EL (cell line): Measurements from ENCODE around the gene LNPEP.

Experiments
- DNase-seq: peaks from one replicate; pipeline ENCODE4 v3.0.0-alpha.2; 2016

LNPEP gene

DNA sequence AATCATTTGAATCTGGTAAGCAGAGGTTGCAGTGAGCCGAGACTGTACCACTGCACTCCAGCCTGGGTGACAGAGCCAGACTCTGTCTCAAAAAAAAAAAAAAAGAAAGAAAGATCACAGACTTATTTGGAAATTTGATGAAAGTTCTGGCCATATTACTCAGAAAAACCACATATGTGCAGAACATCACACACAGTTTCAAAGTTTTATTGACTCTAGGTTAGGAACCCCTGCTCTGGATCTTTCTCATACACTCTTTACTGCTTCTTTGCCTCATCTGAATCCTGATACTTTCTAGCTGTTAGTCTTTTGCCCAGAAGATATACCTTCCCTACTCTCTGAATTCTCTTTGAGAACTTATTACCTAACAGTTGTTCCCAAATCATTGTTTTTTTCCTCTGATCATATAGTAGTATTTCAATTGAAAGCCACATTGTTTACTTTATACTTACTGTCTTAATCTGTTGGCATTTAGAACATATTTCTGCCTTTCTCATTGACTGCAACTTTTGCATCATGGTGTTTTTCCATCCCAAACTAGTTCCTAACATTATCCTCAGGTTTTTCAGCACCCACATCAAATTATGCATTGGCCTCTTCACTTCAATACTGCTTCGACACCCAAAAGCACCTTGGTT lies 68.7 kb downstream of the LNPEP start:
- DNase-seq: no peak

DNA sequence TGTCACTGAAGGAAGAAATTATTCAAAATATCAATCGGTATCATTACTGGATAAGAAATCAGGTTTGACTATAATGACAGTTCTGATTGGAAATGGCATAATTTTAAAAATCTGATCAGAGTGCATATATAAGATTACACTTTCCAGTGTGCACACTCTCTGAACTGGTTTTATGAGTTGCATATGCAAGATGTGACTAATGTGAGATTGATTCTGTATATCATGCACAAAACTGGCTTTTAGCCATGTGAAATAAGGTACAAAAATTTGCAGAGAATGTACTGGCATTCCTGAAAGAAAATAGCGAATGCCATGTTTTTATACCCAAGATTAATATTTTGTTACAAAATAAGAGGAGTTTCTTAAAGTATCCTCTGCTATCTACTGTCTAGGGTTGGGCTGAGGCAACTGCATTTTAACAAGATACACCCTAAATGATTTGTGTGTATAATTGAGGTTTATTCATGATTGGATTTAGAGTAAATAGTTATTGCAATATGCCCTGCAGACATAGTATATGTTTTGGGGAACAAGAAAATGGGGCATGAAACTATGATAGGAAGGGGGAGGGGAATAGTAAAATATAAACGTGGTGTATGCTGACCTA lies 70.7 kb downstream of the LNPEP start:
- peak; percentile 50 for DNase-seq

DNA sequence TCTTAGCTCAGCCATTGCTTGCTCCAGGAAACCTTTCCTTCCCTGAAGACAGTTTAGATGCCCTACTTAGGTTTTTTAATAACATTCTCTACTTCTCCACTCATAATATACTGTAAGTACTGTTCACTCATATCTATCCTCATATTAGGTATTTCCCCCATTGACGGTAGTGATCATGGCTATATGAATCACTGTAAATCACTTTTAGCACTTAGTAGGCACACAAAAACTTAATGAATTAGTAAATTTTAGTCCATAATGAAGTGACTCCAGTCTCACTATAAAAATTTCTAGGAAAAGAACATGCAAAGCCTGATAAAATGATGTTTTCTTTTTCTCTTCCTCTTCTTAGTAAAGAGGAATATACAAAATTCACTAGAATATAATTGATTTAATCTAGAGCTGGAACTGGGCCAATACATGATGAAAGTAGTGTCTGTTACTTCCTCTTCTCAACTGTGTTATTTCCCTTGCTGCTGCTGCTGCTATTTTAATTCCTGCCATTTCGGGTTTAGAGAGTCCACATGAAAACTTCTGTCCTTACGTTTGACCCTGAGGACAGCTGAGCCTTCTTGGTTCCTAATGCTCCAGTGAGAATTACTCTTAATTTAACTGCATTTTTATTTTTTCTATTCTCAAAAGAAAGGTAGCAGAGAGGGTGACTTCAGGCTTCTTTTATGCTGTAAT lies 73.5 kb downstream of the LNPEP start:
- no peak for DNase-seq

DNA sequence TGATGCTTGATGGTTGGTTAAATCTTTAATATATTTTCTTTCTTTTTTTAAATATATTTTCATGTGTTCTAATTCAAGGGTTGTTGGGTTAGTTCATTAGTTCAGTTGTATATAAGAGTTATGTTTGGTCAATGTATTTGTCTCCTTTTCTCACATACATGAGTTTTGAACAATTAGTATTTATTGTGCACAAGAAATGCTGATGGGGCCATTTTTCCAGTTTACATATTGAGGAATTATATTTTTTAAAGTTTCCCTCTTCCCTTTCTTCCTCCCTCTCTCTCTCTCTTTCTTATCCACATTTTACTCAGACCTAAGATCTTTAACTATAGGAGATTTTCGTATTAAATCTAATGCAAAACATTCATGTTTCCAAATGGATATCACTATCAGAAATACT lies 74.0 kb downstream of the LNPEP start:
- DNase-seq: no peak

DNA sequence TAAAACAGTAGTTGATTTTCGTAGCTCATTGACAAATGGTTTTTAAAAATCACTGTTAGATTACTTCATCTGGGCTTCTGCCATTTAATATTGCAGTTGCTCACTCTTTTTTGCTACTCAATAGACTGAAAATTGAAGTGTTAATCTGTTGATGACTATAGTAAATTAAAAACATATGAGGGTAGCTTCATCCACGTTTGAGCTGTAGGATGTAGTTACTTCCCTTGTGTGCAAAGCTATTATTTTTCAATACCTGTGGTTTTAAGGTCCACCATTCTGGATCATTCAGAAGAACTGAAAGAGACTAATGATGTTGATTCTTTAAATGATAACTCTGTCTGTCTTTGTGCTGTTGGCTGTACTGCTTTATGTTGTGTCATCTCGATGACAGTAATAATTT lies 74.7 kb downstream of the LNPEP start:
- DNase-seq: no peak

DNA sequence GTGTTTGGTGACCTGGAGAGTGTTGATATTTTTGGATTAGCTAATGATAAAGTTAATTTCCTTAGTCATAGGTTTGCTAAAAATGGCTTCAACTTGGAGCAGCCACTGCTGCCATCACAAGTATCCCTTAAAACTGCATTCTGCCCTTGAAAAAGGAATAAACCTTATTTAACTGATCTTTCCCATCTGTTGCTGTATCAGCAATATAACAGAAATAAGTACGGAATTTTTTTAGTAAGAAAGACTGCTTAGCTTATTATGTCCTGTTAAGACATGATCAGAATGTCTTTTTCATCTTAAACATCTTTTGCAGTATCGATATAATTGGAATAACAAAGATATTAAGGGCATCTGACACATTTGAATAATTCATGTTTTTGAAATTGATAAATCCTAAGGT lies 75.7 kb downstream of the LNPEP start:
- DNase-seq: no peak

DNA sequence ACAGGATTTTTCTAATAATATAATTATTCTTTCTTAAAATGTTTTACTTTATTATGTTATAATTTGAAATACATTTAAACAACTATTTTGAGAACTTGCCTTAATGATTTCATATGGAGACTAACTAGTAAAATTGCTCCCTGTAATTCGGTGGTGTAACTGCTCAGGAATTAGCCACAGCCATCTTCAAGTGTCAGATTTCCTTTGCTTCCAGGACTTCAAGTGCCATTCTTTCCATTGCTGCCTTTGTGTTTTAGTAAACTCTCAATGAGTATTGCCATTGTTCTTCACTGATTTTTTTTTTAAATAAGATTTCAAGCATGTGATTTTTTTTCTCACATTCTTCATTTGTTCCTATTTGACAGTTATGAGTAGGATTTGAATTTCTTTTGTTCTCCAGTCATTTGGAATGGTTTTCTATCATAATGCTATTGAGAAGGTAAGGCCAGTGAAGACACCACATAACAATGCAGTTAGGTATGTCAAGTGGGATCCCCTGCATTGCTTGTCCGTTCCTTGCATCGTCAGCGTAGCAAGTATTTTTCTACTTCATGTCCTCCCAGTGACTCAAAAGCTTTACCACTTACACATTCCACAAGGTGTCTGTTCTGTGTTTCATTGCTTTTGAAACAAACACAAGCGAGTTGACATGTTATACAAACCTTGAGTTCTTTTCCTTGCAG lies 83.7 kb downstream of the LNPEP start:
- peak; percentile 22 for DNase-seq

DNA sequence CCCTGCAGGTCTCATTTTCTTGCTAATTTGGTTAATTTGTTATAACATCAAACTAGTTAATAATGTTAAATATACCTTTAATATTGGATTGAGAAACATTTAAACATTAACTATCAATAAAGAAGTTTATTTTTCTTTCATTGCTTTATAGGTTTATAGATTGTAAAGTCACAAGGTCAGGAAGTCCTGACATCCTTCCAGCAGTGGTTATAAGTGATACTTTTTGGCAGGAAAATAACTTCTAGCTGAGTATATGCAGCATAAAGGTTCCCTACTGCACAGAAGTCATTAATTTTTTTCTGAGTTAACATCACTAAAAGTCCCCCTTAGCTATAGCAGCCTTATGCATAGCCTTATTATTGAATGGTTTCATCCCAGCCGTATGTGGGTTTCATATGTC lies 85.5 kb downstream of the LNPEP start:
- DNase-seq: no peak

DNA sequence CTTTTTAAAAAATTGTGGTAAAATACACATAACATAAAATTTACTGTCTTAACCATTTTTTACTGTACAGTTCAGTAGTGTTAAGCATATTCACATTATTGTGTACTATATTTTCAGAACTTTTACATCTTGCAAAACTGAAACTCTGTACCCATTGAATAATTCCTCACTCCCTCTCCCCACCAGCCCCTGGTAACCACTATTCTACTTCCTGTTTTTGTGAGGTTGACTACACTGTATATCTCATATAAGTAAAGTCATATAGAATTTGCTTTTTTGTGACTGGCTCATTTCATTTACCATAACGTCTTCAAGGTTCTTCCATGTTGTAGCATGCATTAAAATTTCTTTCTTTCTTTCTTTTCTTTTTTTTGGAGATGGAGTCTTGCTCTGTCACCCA lies 87.0 kb downstream of the LNPEP start:
- no peak for DNase-seq

DNA sequence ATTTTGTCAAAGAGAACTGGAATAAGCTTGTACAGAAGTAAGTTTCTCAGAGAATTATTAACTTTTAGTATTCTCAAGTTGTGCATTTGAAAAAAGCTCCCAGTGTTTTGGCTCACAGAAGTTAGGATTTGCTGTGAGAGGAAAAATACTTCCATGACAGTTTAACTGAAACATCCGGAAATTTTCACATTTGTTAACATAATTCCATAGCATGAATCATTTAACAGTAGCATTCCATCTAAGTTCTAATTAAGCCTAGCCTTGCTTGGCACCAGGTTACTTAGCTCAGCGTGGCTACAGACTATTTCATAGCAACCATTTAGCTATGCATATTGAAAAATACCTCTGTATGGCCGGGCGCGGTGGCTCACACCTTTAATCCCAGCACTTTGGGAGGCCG lies 90.8 kb downstream of the LNPEP start:
- peak; percentile 19 for DNase-seq

DNA sequence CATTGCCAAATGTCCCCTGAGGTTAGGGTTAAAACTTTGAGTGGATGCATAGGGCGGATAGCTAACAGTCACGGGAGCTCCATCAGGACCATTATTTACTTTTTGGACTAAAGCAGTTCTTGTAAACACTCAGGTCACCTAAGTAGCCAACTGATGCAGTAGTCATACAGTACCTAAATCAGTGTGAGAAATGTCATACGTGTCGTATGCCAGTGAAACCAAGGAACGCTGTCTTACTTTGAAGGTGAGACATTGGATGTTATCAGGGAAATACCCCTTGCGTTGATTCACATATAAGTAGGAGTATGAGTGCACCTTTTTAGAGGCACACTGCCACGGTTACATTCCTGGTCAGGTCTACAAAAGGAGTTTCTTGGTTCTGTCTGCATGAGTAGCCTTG lies 101.9 kb downstream of the LNPEP start:
- no peak for DNase-seq

DNA sequence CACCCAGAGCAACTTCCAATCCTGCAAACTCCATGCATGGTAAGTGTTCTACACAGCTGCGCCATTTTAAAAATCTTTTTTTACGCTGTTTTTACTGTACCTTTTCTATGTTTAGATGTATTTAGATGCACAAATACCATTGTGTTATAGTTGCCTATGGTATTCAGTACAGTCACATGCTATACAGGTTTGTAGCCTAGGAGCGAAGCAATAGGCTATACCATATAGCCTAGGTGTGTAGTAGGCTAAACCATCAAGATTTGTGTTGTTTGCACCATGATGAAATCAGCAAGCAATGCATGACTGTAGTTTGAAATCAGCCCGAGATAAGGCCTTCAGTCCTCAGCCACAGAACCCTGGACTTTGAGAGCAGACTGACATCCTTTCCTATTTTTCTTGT lies 105.4 kb downstream of the LNPEP start:
- peak; percentile 6 for DNase-seq

DNA sequence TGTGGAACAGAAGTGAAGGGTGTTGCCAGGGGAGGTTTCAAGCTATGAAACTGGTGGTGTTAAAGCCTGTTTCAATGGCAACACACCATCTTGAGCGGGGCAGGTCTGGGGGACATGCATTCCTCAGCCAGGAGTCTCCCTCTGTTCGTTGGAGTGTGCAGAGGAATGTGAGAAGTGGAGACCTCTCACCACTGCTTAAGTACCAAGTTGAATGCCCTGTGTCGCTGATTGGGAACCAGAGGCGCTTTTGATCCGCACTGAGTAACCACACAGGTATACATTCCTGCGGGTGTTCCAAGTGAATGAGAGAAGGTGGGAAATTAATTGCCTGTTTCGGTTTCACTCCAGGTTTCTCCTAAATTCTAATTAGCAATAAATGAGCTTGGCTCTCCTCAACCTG lies 107.1 kb downstream of the LNPEP start:
- no peak for DNase-seq

DNA sequence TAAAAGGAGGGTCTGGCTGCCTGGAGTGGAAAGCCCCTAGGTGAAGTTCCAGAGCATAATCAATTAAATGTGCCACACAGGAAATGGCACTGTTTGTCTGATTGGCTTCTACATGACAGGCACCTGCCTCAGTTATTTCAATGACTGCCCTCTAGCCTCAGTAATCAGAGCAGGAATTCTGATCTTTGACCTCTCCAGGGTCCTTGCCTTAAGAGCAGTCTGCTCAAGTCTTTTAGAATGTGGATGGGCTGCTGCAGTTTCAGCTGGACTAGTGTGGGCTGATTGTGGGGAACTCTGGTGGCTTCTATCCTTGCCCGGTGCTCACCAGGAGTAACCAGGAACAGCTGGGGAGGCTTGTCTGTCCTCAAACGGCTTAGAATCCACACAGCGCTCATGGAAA lies 107.6 kb downstream of the LNPEP start:
- no peak for DNase-seq

DNA sequence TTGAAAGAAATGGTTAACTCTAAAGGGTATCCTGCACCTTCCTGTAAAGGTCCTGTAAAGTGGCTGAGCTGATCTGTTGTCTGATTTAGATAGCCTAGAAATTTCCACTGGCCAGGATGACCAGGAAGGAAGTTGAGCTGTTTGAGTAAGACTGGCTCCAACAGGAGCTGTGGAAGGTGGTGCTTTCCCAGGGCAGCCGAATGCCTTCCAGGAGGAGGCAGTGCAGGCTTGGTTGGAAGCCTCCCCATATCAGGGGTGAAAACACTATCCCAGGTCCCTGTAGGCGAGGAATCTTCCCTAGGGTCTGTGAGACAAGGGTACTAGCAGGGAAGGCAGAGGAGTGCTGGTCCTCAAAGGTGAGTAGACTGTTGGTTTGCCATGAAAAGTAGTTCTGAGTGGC lies 108.2 kb downstream of the LNPEP start:
- DNase-seq: peak; percentile 23

DNA sequence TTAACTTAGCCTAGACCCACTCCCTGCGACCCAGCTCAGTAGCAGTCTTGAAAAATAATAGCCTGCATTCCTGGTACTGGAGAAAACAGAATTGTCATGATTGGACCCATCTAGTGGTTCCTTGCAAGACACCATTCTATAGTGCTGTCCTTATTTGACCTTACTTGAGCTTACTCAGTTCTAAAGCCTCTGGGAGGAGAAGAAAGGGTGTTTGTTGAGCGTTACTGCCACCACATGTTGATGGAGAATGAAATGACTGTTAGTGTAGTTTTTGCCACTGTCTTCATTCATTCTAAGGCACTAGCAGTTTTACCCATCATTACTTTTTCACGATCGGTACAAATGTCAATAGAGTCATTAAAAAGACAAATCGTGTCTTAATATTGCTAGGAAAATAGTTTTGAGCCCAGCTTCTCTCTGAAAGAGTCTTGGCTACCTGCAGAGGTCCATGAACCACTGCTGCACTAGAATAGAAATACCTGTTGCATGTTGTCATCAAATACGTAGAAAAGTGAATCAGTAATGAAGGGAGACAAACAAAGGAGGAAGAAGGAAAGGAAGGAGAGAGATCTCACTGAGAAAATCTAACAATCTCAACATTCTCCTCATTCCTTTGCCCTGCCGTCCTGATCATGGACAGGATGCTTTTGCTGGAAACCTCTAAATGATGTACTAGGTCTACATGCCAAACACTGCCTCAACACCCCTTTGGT lies 110.5 kb downstream of the LNPEP start:
- peak; percentile 38 for DNase-seq

DNA sequence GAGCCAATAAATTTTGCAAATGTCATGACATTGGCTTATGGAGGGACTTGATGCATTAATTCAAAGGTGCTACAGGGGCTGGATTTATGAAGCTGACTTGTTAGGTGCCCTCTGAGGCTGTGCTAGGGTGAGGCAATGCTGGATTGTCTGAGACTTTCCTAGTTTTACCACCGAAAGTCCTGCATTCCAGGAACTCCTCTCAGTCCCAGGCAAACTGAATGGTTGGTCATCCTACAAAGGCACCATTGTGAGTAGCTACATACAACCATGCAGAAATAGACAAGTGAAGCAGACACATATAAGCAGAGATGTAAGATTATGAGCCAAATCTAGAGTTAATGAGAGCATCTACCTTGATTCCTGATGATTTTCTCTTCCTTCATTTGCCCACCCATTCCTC lies 111.2 kb downstream of the LNPEP start:
- no peak for DNase-seq

DNA sequence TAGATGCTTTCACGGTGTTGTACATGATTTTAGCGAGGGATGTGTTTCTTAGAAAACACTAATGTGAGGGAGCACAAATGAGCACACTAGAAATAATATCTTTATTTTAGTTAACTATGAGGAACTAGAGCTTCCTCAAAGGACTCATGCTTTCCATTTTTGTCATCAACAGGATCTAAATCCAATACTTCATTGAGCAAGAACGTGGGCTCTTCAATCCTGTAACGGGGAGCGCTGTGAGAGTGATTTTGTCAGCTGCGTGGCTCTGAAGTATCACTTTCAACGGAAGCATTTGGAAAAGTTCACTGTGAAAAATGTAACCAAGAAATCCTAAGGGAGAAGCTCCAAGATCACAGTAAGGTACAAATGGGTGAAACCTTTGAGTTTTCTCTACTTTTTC lies 113.3 kb downstream of the LNPEP start:
- DNase-seq: no peak

DNA sequence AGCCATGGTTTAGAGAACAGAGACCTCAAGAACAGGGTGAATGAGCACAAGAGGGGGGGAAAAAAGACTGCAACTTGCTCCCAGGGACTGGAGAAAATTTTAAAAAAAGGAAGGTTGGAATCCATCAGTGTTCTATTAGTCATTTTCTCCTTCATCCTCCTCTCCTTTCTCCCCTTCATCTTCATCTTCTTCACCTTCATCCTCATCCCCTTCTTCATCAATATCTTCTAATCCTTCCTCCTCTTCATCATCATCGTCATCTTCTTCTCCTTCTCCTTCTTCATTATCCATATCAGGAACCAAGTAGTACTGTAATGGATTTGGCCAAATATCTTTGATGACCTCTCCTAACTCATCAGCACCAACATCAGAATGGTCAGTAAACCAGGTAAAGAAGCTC lies 120.4 kb downstream of the LNPEP start:
- no peak for DNase-seq

DNA sequence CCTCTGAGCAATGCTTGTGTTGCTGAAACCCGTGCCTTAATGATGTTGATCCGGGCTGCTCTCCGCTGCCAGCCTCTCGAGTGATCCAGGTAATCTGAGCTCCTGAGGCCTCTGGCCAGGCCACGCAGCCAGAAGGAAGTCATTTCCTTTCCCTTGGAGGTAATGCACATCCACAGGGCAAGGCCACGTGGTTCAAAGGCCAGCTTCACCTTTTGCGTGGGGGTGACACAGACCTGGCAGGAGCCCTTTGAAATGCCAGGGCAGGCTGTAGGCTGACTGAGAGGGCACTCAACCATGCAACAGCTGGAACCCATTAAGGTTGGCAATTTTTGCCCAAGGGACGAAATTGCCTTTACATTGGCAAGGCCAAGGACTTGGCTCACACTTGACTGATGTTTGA lies 126.2 kb downstream of the LNPEP start:
- no peak for DNase-seq

DNA sequence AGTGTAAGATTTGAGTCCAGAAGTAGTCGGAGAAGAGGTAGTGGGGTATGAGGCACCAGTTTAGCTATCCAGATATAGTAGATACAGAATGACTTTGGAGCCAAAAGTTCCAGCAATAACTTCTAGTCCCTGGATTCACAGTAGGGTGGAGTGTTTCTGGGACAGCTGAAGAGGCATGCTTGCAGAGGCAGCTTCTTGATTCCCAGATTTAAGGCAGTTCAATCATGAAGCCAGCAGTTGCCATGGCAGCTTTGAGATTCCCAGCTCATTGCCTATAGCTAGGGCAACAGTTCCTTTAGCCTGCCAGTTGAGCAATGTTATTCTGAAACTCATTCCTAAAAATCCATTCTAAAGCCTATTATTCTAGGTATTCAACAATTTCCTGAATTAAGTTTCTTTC lies 127.4 kb downstream of the LNPEP start:
- DNase-seq: no peak

DNA sequence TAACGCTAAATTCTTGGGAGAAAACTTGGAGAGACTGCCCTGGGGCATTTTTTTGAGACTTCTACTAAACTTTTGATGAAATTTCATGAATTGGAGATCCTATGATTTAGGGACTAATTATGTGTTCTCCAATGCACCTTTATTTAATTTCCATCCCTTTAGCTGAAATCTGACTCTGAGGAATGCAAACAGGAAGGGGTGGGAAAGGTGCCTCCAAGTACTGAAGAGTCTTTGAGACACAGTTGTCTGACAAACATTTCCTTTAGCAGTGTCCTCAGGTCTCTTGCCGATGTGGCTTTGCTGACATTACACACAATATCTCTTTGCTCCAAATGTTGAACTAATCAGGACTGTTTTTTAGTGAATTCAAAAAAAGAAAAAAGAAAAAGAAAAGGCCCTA lies 129.6 kb downstream of the LNPEP start:
- no peak for DNase-seq

DNA sequence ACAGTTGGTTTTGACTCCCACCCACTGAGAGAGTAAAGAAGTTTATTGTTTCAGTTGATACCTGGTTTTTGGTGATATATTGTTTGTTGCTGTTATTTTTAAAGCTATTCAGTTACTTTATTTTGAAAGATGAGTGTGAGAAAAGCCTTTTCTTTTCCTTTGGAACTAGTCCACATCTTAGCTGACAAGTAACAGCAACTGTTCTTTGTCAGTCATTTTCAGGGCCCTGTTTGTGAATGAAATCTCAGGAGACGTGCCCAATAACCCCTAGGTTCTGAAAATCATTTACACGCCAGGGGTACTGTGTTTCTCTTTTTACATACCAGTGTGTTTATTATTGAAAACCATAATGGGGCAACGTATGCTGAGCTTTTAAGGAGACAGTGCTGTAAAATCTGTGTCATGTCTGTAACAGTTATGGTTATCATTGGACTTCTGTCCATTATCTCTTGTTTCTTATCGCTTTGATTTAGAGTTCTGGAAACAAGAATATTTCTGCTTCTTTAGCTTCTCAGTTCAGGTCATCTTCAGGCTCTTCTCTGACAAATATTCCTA lies 131.5 kb downstream of the LNPEP start:
- DNase-seq: no peak
